Ectodermal cell (in vitro differentiated cells): ENCODE results near the gene CAMK2G.
"Not testable (repeated sequence)": the region's sequence is repeated elsewhere in the genome, so short reads cannot be mapped to it uniquely, and the experiment has no call there.

Experiments used
- H3K27ac ChIP-seq: 2 replicates; pipeline ENCODE4 v1.7.0; 2013; ENCODE audit warnings: mild to moderate bottlenecking, low read depth, low read length; ENCODE audit not compliant: insufficient read depth, poor library complexity, severe bottlenecking
- H3K27me3 ChIP-seq: 2 replicates; pipeline ENCODE4 v1.7.0; 2013; ENCODE audit warnings: mild to moderate bottlenecking, low read length; ENCODE audit not compliant: insufficient read depth, control insufficient read depth, poor library complexity, severe bottlenecking
- H3K36me3 ChIP-seq: one replicate; pipeline ENCODE4 v1.7.0; 2013; ENCODE audit warnings: low read length; ENCODE audit not compliant: control insufficient read depth, insufficient read depth
- H3K4me1 ChIP-seq: one replicate; pipeline ENCODE4 v1.7.0; 2013; ENCODE audit warnings: low read length; ENCODE audit not compliant: control insufficient read depth, insufficient read depth
- H3K4me3 ChIP-seq: 2 replicates; pipeline ENCODE4 v1.7.0; 2013; ENCODE audit warnings: low read depth, low read length, control low read depth; ENCODE audit not compliant: insufficient read depth
- H3K9me3 ChIP-seq: 2 replicates; pipeline ENCODE4 v1.7.0; 2013; ENCODE audit warnings: mild to moderate bottlenecking, low read length, moderate library complexity; ENCODE audit not compliant: control insufficient read depth
- WGBS, 2 experiments: methylation state at CpG; one replicate each; pipeline ENCODE4 v1.1.7; 2013; ENCODE audit warnings: missing lambda C conversion rate in 2 of 2; 5-methylcytosine and 5-hydroxymethylcytosine counted together

Gene CAMK2G

DNA sequence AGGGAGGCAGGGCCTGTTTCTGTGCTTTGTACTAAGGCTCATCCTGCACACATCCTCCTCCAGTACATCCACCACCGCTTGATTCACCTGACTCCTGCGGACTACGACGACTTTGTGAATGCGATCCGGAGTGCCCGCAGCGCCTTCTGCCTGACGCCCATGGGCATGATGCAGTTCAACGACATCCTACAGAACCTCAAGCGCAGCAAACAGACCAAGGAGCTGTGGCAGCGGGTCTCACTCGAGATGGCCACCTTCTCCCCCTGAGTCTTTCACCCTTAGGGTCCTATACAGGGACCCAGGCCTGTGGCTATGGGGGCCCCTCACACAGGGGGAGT is 73.1 kb downstream of the CAMK2G start:
- 93 to 95% methylated on average over 13 of the region's 13 CpGs for WGBS, 2 experiments
- no peaks in the 10 kb centered on the region for H3K9me3 ChIP-seq
- no peak overlapping the region for H3K4me3 ChIP-seq
- no peaks in the 10 kb centered on the region for H3K27me3 ChIP-seq
- H3K27ac ChIP-seq, result no peak overlapping the region
- H3K36me3 ChIP-seq, result peaks cover 35% of the 10 kb centered on the region
- no peaks in the 10 kb centered on the region for H3K4me1 ChIP-seq

DNA sequence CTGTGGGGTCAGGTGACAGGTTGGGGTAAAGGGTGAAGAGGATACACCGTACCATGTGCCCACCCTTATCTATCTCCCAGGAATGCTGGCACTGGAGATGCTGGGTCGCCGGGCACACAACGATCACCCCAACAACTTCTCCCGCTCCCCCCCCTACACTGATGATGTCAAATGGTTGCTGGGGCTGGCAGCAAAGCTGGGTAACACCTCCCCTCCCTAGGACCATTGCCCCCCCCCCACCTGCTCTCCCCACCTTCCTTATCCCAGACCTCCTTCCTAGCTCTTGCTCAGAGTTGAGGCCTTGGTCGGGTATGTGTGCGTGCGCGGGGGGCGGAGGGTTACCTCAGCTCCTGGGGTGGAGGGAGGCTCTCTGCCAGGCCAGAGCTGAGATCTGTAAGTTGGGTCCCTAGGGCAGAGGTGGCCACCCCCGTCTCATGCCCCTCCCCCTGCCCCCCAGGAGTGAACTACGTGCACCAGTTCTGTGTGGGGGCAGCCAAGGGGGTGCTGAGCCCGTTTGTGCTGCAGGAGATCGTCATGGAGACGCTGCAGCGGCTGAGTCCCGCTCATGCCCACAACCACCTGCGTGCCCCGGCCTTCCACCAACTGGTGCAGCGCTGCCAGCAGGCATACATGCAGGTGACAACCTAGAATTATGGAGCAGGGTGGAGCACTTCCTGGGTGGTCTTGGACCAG is 73.6 kb downstream of the CAMK2G start:
- Histone ChIP-seq H3K4me1 (no peaks in the 10 kb centered on the region), H3K9me3 (no peaks in the 10 kb centered on the region), H3K27ac (no peak overlapping the region), H3K4me3 (no peak overlapping the region), H3K36me3 (peaks cover 30% of the 10 kb centered on the region), H3K27me3 (no peaks in the 10 kb centered on the region)
- WGBS, 2 experiments, result 93 to 94% methylated on average over 20 of the region's 20 CpGs

DNA sequence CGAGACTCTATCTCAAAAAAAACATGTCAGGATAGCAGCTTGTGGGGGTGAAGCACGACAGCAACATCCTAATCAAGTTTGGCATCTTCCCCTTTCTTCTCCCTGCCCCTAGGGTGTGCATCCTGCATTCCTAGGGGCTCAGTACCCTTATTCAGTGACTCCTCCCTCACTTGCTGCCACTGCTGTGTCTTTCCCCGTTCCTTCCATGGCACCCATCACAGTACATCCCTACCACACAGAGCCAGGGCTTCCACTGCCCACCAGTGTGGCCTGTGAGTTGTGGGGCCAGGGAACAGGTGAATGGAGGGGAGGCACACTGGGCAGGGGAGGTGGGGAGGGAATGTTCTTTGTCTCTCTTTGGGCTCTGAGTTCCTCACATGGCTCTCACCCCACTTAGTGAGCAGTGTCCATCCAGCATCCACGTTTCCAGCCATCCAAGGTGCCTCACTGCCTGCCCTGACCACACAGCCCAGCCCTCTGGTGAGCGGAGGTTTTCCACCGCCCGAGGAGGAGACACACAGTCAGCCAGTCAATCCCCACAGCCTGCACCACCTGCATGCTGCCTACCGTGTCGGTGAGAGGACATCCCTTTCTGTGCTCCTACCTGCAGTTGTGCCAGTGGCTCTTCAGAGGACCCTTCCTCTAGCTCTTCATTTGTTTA is 74.3 kb downstream of the CAMK2G start:
- WGBS, 2 experiments, result 90 to 92% methylated on average over 9 of the region's 9 CpGs
- Histone ChIP-seq H3K9me3 (no peaks in the 10 kb centered on the region), H3K36me3 (peaks cover 27% of the 10 kb centered on the region), H3K4me1 (no peaks in the 10 kb centered on the region), H3K4me3 (no peak overlapping the region), H3K27ac (no peak overlapping the region), H3K27me3 (no peaks in the 10 kb centered on the region)

DNA sequence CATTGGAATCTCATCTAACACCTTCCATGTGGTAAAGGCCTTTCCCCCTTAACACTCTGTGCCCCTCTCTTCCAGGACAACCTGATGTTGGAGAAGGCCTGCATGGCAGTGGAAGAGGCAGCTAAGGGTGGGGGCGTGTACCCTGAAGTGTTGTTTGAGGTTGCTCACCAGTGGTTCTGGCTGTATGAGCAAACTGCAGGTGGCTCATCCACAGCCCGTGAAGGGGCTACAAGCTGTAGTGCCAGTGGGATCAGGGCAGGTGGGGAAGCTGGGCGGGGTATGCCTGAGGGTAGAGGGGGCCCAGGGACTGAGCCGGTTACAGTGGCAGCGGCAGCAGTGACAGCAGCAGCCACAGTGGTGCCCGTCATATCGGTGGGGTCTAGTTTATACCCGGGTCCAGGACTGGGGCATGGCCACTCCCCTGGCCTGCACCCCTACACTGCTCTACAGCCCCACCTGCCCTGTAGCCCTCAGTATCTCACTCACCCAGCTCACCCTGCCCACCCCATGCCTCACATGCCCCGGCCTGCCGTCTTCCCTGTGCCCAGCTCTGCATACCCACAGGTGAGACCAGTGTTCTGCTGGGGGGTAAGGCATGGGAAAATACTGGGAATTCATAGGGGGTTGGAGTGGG is 75.3 kb downstream of the CAMK2G start:
- H3K4me1 ChIP-seq, result no peaks in the 10 kb centered on the region
- no peaks in the 10 kb centered on the region for H3K27me3 ChIP-seq
- H3K4me3 ChIP-seq, result no peak overlapping the region
- no peak overlapping the region for H3K27ac ChIP-seq
- 93 to 94% methylated on average over 9 to 10 of the region's 10 CpGs for WGBS, 2 experiments
- H3K9me3 ChIP-seq, result no peaks in the 10 kb centered on the region
- H3K36me3 ChIP-seq, result peaks cover 29% of the 10 kb centered on the region

DNA sequence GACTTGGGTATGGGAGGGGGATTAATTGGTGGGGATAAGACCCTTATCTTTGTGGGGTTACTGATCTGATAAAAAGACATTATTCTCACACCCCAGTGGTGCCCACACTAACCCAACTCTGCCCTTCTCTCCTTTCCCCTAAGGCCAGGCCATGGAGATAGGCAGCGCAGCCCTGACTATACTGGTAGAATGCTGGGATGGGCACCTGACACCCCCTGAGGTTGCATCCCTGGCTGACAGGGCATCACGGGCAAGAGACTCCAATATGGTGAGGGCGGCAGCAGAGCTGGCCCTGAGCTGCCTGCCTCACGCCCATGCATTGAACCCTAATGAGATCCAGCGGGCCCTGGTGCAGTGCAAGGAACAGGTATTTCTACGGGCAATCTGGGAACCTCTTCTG is 76.3 kb downstream of the CAMK2G start:
- Histone ChIP-seq H3K36me3 (peaks cover 28% of the 10 kb centered on the region), H3K4me3 (no peak overlapping the region), H3K27me3 (no peaks in the 10 kb centered on the region), H3K9me3 (no peaks in the 10 kb centered on the region), H3K4me1 (no peaks in the 10 kb centered on the region), H3K27ac (no peak overlapping the region)
- 97 to 98% methylated on average over 6 of the region's 6 CpGs for WGBS, 2 experiments

DNA sequence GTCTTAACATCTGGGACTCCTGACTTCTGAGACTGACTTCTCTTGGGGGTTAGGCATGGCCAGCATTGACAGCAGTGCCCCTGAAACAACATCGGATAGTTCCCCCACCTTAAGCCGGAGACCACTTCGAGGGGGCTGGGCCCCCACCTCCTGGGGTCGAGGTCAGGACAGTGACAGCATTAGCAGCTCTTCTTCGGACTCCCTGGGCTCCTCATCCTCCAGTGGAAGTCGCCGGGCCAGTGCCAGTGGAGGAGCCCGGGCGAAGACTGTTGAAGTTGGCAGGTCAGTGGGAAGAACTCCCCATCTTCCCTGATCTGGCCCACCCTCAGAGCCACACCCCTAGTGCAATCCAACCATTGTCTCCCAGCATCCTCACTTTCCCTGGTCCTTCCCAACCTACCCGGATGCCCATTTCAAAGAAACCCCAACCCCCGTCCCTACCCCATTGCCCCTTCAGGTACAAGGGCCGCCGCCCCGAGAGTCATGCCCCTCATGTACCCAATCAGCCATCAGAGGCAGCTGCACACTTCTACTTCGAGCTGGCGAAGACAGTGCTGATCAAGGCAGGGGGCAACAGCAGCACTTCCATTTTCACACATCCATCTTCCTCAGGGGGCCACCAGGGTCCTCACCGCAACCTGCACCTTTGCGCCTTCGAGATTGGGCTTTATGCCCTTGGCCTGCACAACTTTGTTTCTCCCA is 76.9 kb downstream of the CAMK2G start:
- WGBS, 2 experiments, result 93 to 94% methylated on average over 19 of the region's 19 CpGs

DNA sequence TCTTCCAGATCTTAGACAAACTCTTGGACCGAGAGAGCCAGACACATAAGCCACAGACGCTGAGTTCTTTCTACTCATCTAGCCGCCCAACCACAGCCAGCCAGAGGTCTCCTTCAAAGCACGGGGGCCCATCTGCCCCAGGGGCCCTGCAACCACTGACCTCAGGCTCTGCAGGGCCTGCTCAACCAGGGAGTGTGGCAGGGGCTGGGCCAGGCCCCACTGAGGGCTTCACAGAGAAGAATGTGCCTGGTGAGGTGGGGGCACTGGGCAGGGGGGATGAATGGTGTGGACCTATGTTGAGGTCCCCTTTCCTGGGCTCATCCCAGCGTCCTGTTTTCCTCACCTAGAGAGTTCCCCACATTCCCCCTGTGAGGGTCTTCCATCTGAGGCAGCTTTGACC is 77.6 kb downstream of the CAMK2G start:
- Histone ChIP-seq H3K9me3 (no peaks in the 10 kb centered on the region), H3K27ac (no peak overlapping the region), H3K27me3 (no peaks in the 10 kb centered on the region), H3K4me1 (no peaks in the 10 kb centered on the region), H3K4me3 (no peak overlapping the region), H3K36me3 (peaks cover 28% of the 10 kb centered on the region)
- 92 to 93% methylated on average over 5 of the region's 5 CpGs for WGBS, 2 experiments

More for the DNA sequence above, 76.9 kb downstream of the CAMK2G start:
- no peak overlapping the region for H3K27ac ChIP-seq
- no peak overlapping the region for H3K4me3 ChIP-seq
- H3K27me3 ChIP-seq, result no peaks in the 10 kb centered on the region
- no peaks in the 10 kb centered on the region for H3K9me3 ChIP-seq
- H3K36me3 ChIP-seq, result peaks cover 28% of the 10 kb centered on the region
- no peaks in the 10 kb centered on the region for H3K4me1 ChIP-seq

DNA sequence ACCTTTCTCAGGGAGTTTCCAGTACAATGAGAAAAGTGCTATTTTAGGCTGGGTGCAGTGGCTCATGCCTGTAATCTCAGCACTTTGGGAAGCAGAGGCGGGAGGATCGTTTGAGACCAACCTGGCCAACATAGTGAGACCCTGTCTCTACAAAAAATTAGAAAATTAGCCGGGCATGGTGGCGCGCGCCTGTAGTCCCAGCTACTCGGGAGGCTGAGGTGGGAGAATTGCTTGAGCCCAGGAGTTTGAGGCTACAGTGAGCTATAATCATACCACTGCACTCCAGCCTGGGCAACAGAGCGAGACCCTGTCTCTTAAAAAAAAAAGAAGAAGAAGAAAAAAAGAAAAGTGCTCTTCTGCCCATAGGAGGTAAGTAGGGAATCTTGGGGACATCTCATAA is 78.3 kb downstream of the CAMK2G start:
- not testable (repeated sequence) for H3K27me3 ChIP-seq, H3K4me3 ChIP-seq, H3K9me3 ChIP-seq, H3K27ac ChIP-seq, H3K4me1 ChIP-seq
- 93 to 97% methylated on average over 8 of the region's 8 CpGs for WGBS, 2 experiments
- peaks cover 30% of the 10 kb centered on the region for H3K36me3 ChIP-seq

DNA sequence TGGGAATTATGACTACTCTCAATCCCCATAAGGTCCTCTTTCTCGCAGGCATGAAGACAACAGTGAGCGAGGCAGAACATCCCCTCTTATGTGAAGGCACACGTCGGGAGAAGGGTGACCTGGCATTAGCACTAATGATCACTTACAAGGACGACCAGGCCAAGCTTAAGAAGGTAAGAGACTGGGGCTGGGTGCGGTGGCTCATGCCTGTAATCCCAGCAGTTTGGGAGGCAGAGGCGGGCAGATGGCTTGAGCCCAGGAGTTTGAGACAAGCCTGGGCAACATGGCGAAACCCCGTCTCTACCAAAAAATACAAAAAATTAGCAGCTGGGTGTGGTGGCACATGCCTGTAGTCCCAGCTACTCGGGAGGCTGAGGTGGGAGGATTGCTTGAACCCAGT is 78.9 kb downstream of the CAMK2G start:
- H3K9me3 ChIP-seq, result not testable (repeated sequence)

DNA sequence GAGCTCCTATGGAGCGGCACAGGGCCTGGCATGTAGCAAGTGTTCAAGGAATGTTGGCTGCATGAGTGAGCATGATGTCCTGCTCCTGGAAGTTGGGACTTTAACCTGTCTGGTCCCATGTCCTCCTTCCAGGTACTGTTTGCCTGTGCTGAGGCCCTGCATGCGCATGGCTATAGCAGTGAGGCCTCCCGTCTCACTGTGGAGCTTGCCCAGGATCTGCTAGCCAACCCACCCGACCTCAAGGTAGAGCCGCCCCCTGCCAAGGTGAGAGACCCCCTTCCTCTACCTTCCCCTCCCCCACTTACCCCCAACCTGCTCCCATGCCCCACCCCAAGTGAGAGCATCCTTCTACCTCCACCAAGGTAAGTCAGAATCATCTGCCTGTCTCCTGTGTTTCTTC is 80.9 kb downstream of the CAMK2G start:
- no peak overlapping the region for H3K4me3 ChIP-seq
- no peaks in the 10 kb centered on the region for H3K9me3 ChIP-seq
- 91 to 96% methylated on average over 5 of the region's 5 CpGs for WGBS, 2 experiments
- H3K4me1 ChIP-seq, result no peaks in the 10 kb centered on the region
- no peaks in the 10 kb centered on the region for H3K27me3 ChIP-seq
- peaks cover 46% of the 10 kb centered on the region for H3K36me3 ChIP-seq
- no peak overlapping the region for H3K27ac ChIP-seq

More for the DNA sequence above, 78.9 kb downstream of the CAMK2G start:
- H3K27ac ChIP-seq, H3K4me1 ChIP-seq, H3K4me3 ChIP-seq, H3K27me3 ChIP-seq: not testable (repeated sequence)
- WGBS, 2 experiments, result 94 to 96% methylated on average over 10 of the region's 10 CpGs
- peaks cover 35% of the 10 kb centered on the region for H3K36me3 ChIP-seq
